Stimulated activated CD4-positive, alpha-beta T cell treated with anti-CD3 and anti-CD28 coated beads, TNF-alpha, amount 100 ng/mL, for 4 hours (primary cell): ENCODE results near the gene BANK1.
A peak's percentile ranks its signal among the peaks of the same experiment; 100 is the strongest.

Source experiments
- DNase-seq, 3 experiments: peaks; one replicate each; pipeline ENCODE4 v3.0.0-alpha.2; 2020; ENCODE audit warnings: low read depth in 3 of 3

The BANK1 gene

GRCh38 chr4:101790521-101791181, at the start of gene BANK1:
BANK1 (plus strand) TSS chr4:101790730; CDS start chr4:101790881, 151 bp downstream.
- peak in 1 of 3 experiments; percentile 0 for DNase-seq

- DNase-seq = no peak
These were observed 36.8 kb upstream of the BANK1 start for GRCh38 chr4:101753721-101754120.

GRCh38 chr4:101756181-101756580, 34.3 kb upstream of the BANK1 start:
- DNase-seq = no peak

- DNase-seq = no peak
These were observed 29.1 kb upstream of the BANK1 start for GRCh38 chr4:101761405-101761804.

GRCh38 chr4:101762025-101762424, 28.5 kb upstream of the BANK1 start:
- DNase-seq = no peak

GRCh38 chr4:101762534-101762933, 28.0 kb upstream of the BANK1 start:
- DNase-seq = no peak

GRCh38 chr4:101763576-101763975, 27.0 kb upstream of the BANK1 start:
- DNase-seq = no peak

- no peak for DNase-seq
These were observed 15.7 kb upstream of the BANK1 start for GRCh38 chr4:101774807-101775206.

- DNase-seq = no peak
These were observed 13.1 kb upstream of the BANK1 start for GRCh38 chr4:101777431-101777830.

- no peak for DNase-seq
These were observed 10.2 kb upstream of the BANK1 start for GRCh38 chr4:101780284-101780683.

- no peak for DNase-seq
These were observed 8.0 kb upstream of the BANK1 start for GRCh38 chr4:101782546-101782945.

- DNase-seq = no peak
These were observed 5.6 kb upstream of the BANK1 start for GRCh38 chr4:101784957-101785356.

- DNase-seq = no peak
These were observed 5.0 kb upstream of the BANK1 start for GRCh38 chr4:101785486-101785885.

- DNase-seq = no peak
These were observed 2.7 kb upstream of the BANK1 start for GRCh38 chr4:101787701-101788316.

GRCh38 chr4:101791182-101791558, 640 bp downstream of the BANK1 start:
- DNase-seq = no peak

- no peak for DNase-seq
These were observed 1.6 kb downstream of the BANK1 start for GRCh38 chr4:101792056-101792590.

- DNase-seq = no peak
These were observed 2.9 kb downstream of the BANK1 start for GRCh38 chr4:101793397-101793796.

GRCh38 chr4:101794806-101795205, 4.3 kb downstream of the BANK1 start:
- DNase-seq = no peak

GRCh38 chr4:101795704-101796103, 5.2 kb downstream of the BANK1 start:
- DNase-seq = no peak

- DNase-seq = no peak
These were observed 11.4 kb downstream of the BANK1 start for GRCh38 chr4:101801958-101802357.

- no peak for DNase-seq
These were observed 16.4 kb downstream of the BANK1 start for GRCh38 chr4:101806914-101807313.

GRCh38 chr4:101807351-101807750, 16.8 kb downstream of the BANK1 start:
- DNase-seq = no peak

- DNase-seq = no peak
These were observed 23.1 kb downstream of the BANK1 start for GRCh38 chr4:101813604-101814003.
